ENCODE measurements around the gene FAM193A.

GRCh38 chr4:2595952-2596552, 59.6 kb downstream of the FAM193A start:
- no peak for TF ChIP-seq POLR2A (IDR thresholded peaks at IDR 0.05; ENCODE audit: low read length)
- TF ChIP-seq GATA1 (IDR thresholded peaks at IDR 0.05; ENCODE audit: low read depth, low read length), result no peak

All from erythroblast (primary cell).